Ovary (tissue), 3 donors: Measurements from ENCODE around the gene TSC22D4.

ENCODE experiments used
- CTCF ChIP-seq, 3 donors: fragments of 450-650 bp in 2 of 3; fragments of 200-600 bp in 1 of 3; IDR thresholded peaks; one replicate each; pipeline versions ENCODE4 v1.5.1 to v1.8.0; 2016 to 2022; ENCODE audit warnings: antibody characterized with exemption in 3 of 3, mild to moderate bottlenecking in 1 of 3
- EP300 ChIP-seq: sonication (generic); formaldehyde crosslinking; IDR thresholded peaks from one replicate; pipeline ENCODE4 v1.6.1; 2017; ENCODE audit warnings: antibody characterized with exemption
- POLR2A ChIP-seq: fragments of 450-650 bp; IDR thresholded peaks from one replicate; pipeline ENCODE4 v1.6.1; 2017; ENCODE audit warnings: antibody characterized with exemption, mild to moderate bottlenecking, moderate library complexity
- donor health status: DM: no; HTN: no; CAD: no.

GRCh38 chr7:100488333-100489095, 9.5 kb upstream of the TSC22D4 start:
- no peak for TF ChIP-seq CTCF (IDR thresholded peaks at IDR 0.05)
- no peak for TF ChIP-seq POLR2A
- TF ChIP-seq EP300 = no peak
